ENCODE results near the gene ZNF540.
"Not testable (repeated sequence)": the region's sequence is repeated elsewhere in the genome, so short reads cannot be mapped to it uniquely, and the experiment has no call there.

ZNF540 gene

GRCh38 chr19:37594304-37594981 is at the start of gene ZNF540, which contains the start of gene ZNF571:
ZNF540 (plus strand) TSS chr19:37594876; CDS start chr19:37598448, 3,572 bp downstream.
ZNF571 (minus strand) TSS chr19:37594792; CDS start chr19:37586676, 8,116 bp downstream.
- in situ Hi-C loops (cut with MboI; ENCODE audit: low sequenced_read_pairs) = no loop called here

GRCh38 chr19:37551129-37551993 is 43.3 kb upstream of the ZNF540 start:
- in situ Hi-C loops (cut with MboI; ENCODE audit: low sequenced_read_pairs) = no loop called here

GRCh38 chr19:37563518-37563917 is 31.2 kb upstream of the ZNF540 start:
- in situ Hi-C loops (cut with MboI; ENCODE audit: low sequenced_read_pairs) = no loop called here

- in situ Hi-C loops (cut with MboI; ENCODE audit: low sequenced_read_pairs) = no loop called here
Measured at GRCh38 chr19:37564624-37565369, 29.9 kb upstream of the ZNF540 start.

- in situ Hi-C loops (cut with MboI; ENCODE audit: low sequenced_read_pairs) = no loop called here
Measured at GRCh38 chr19:37565370-37565669, 29.4 kb upstream of the ZNF540 start.

GRCh38 chr19:37572203-37572602 is 22.5 kb upstream of the ZNF540 start:
- in situ Hi-C loops (cut with MboI; ENCODE audit: low sequenced_read_pairs) = no loop called here

GRCh38 chr19:37583340-37583739 is 11.3 kb upstream of the ZNF540 start:
- in situ Hi-C loops (cut with MboI; ENCODE audit: low sequenced_read_pairs) = no loop called here

- in situ Hi-C loops (cut with MboI; ENCODE audit: low sequenced_read_pairs) = no loop called here
Measured at GRCh38 chr19:37593996-37594303, 726 bp upstream of the ZNF540 start.

- in situ Hi-C loops (cut with MboI; ENCODE audit: low sequenced_read_pairs) = no loop called here
Measured at GRCh38 chr19:37594982-37595382, 306 bp downstream of the ZNF540 start.

- in situ Hi-C loops (cut with MboI; ENCODE audit: low sequenced_read_pairs) = no loop called here
Measured at GRCh38 chr19:37635076-37636056, 40.7 kb downstream of the ZNF540 start.

GRCh38 chr19:37654118-37654517 is 59.4 kb downstream of the ZNF540 start:
- in situ Hi-C loops (cut with MboI; ENCODE audit: low sequenced_read_pairs) = no loop called here

GRCh38 chr19:37654629-37655300 is 60.1 kb downstream of the ZNF540 start:
- in situ Hi-C loops (cut with MboI; ENCODE audit: low sequenced_read_pairs) = no loop called here

- in situ Hi-C loops (cut with MboI; ENCODE audit: low sequenced_read_pairs) = no loop called here
Measured at GRCh38 chr19:37655301-37655688, 60.6 kb downstream of the ZNF540 start, which contains the start of gene ZFP30. ZFP30 (minus strand) TSS chr19:37655465; CDS start chr19:37647822, 7,643 bp downstream.

- in situ Hi-C loops (cut with MboI; ENCODE audit: low sequenced_read_pairs) = no loop called here
Measured at GRCh38 chr19:37655689-37656371, 61.2 kb downstream of the ZNF540 start.

- in situ Hi-C loops (cut with MboI; ENCODE audit: low sequenced_read_pairs) = not testable (repeated sequence)
Measured at GRCh38 chr19:37657157-37657556, 62.5 kb downstream of the ZNF540 start.

All from HL-60/S4 (cell line).